ENCODE data around the gene CYP4F2. TPM values are rescaled to one million over a fixed set of nuclear protein-coding genes. Genes with fewer than 3 reads are reported as not detected.
A peak's percentile ranks its signal among the peaks of the same experiment; 100 is the strongest.
"Not testable (repeated sequence)": the region's sequence is repeated elsewhere in the genome, so short reads cannot be mapped to it uniquely, and the experiment has no call there.

CYP4F2 gene
- 1.3 TPM for total RNA-seq

- DNase-seq (ENCODE audit: low read depth in 2 of 3, low spot score in 2 of 3), result no peak
Observed at GRCh38 chr19:15897738-15898276, at the start of gene CYP4F2. Gene CYP4F2 (minus strand): TSS chr19:15898074. CDS start chr19:15897611, 463 bp downstream.

- no peak for DNase-seq (ENCODE audit: low read depth in 2 of 3, low spot score in 2 of 3)
Observed at GRCh38 chr19:15945301-15945700, 47.4 kb upstream of the CYP4F2 start.

GRCh38 chr19:15944401-15944800, 46.5 kb upstream of the CYP4F2 start:
- DNase-seq (ENCODE audit: low read depth in 2 of 3, low spot score in 2 of 3), result no peak

GRCh38 chr19:15937771-15938170, 39.9 kb upstream of the CYP4F2 start:
- no peak for DNase-seq (ENCODE audit: low read depth in 2 of 3, low spot score in 2 of 3)

- DNase-seq (ENCODE audit: low read depth in 2 of 3, low spot score in 2 of 3), result no peak
Observed at GRCh38 chr19:15936950-15937349, 39.1 kb upstream of the CYP4F2 start.

- DNase-seq (ENCODE audit: low read depth in 2 of 3, low spot score in 2 of 3), result no peak
Observed at GRCh38 chr19:15936173-15936572, 38.3 kb upstream of the CYP4F2 start.

- DNase-seq (ENCODE audit: low read depth in 2 of 3, low spot score in 2 of 3), result no peak
Observed at GRCh38 chr19:15935167-15935702, 37.4 kb upstream of the CYP4F2 start.

- DNase-seq (ENCODE audit: low read depth in 2 of 3, low spot score in 2 of 3), result peak in 2 of 3 donors; percentile 11 to 36
Observed at GRCh38 chr19:15934332-15935078, 36.6 kb upstream of the CYP4F2 start, which contains the start of gene CYP4F11. Gene CYP4F11 (minus strand): TSS chr19:15934529. CDS start chr19:15934408, 121 bp downstream.

GRCh38 chr19:15933761-15934331, 36.0 kb upstream of the CYP4F2 start:
- not testable (repeated sequence) for DNase-seq (ENCODE audit: low read depth in 2 of 3, low spot score in 2 of 3)

GRCh38 chr19:15928321-15928720, 30.4 kb upstream of the CYP4F2 start:
- DNase-seq (ENCODE audit: low read depth in 2 of 3, low spot score in 2 of 3), result no peak

- DNase-seq (ENCODE audit: low read depth in 2 of 3, low spot score in 2 of 3), result no peak
Observed at GRCh38 chr19:15926484-15926883, 28.6 kb upstream of the CYP4F2 start.

GRCh38 chr19:15923702-15924101, 25.8 kb upstream of the CYP4F2 start:
- DNase-seq (ENCODE audit: low read depth in 2 of 3, low spot score in 2 of 3), result no peak

GRCh38 chr19:15922021-15922420, 24.1 kb upstream of the CYP4F2 start:
- no peak for DNase-seq (ENCODE audit: low read depth in 2 of 3, low spot score in 2 of 3)

- DNase-seq (ENCODE audit: low read depth in 2 of 3, low spot score in 2 of 3), result no peak
Observed at GRCh38 chr19:15919243-15919642, 21.4 kb upstream of the CYP4F2 start.

GRCh38 chr19:15915109-15915508, 17.2 kb upstream of the CYP4F2 start:
- DNase-seq (ENCODE audit: low read depth in 2 of 3, low spot score in 2 of 3), result no peak

GRCh38 chr19:15913830-15914229, 16.0 kb upstream of the CYP4F2 start:
- no peak for DNase-seq (ENCODE audit: low read depth in 2 of 3, low spot score in 2 of 3)

GRCh38 chr19:15913384-15913783, 15.5 kb upstream of the CYP4F2 start:
- no peak for DNase-seq (ENCODE audit: low read depth in 2 of 3, low spot score in 2 of 3)

GRCh38 chr19:15911599-15912235, 13.8 kb upstream of the CYP4F2 start:
- DNase-seq (ENCODE audit: low read depth in 2 of 3, low spot score in 2 of 3), result peak in 2 of 3 donors; percentile 44 to 46

GRCh38 chr19:15905026-15905425, 7.2 kb upstream of the CYP4F2 start:
- DNase-seq (ENCODE audit: low read depth in 2 of 3, low spot score in 2 of 3), result no peak

- not testable (repeated sequence) for DNase-seq (ENCODE audit: low read depth in 2 of 3, low spot score in 2 of 3)
Observed at GRCh38 chr19:15902898-15903297, 5.0 kb upstream of the CYP4F2 start.

- DNase-seq (ENCODE audit: low read depth in 2 of 3, low spot score in 2 of 3), result no peak
Observed at GRCh38 chr19:15902254-15902653, 4.4 kb upstream of the CYP4F2 start.
